ENCODE data around the gene CTNNA1. TPM values are rescaled to one million over a fixed set of nuclear protein-coding genes. Genes with fewer than 3 reads are reported as not detected.
"Not testable (repeated sequence)": the region's sequence is repeated elsewhere in the genome, so short reads cannot be mapped to it uniquely, and the experiment has no call there.

The CTNNA1 gene
- total RNA-seq, 3 donors from 2014 or later: 347 to 457 (median 380) TPM

GRCh38 chr5:138763037-138763778 lies 10.0 kb downstream of the CTNNA1 start:
- Histone ChIP-seq H3K9me3 (peaks cover 5% of the 10 kb centered on the region), H3K36me3 (ENCODE audit: low read depth) (no peaks in the 10 kb centered on the region), H3K4me1 (ENCODE audit: low read depth) (peaks cover 13% of the 10 kb centered on the region), H3K4me3 (no peak overlapping the region)
- ATAC-seq: no peak
- TF ChIP-seq, protein P1, sequence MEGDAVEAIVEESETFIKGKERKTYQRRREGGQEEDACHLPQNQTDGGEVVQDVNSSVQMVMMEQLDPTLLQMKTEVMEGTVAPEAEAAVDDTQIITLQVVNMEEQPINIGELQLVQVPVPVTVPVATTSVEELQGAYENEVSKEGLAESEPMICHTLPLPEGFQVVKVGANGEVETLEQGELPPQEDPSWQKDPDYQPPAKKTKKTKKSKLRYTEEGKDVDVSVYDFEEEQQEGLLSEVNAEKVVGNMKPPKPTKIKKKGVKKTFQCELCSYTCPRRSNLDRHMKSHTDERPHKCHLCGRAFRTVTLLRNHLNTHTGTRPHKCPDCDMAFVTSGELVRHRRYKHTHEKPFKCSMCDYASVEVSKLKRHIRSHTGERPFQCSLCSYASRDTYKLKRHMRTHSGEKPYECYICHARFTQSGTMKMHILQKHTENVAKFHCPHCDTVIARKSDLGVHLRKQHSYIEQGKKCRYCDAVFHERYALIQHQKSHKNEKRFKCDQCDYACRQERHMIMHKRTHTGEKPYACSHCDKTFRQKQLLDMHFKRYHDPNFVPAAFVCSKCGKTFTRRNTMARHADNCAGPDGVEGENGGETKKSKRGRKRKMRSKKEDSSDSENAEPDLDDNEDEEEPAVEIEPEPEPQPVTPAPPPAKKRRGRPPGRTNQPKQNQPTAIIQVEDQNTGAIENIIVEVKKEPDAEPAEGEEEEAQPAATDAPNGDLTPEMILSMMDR (IDR thresholded peaks at IDR 0.05): no peak
- intact Hi-C loops (cut with DNase I, micrococcal nuclease): no loop called here
- DNase-seq: no peak

- DNase-seq: no peak
- ATAC-seq: no peak
- intact Hi-C loops (cut with DNase I, micrococcal nuclease): no loop called here
- Histone ChIP-seq H3K36me3 (ENCODE audit: low read depth) (no peaks in the 10 kb centered on the region), H3K9me3 (no peaks in the 10 kb centered on the region), H3K4me1 (ENCODE audit: low read depth) (peaks cover 3% of the 10 kb centered on the region), H3K4me3 (no peak overlapping the region)
- TF ChIP-seq, protein P1 (IDR thresholded peaks at IDR 0.05): no peak
Measured at GRCh38 chr5:138770291-138770690, 17.1 kb downstream of the CTNNA1 start.

DNA sequence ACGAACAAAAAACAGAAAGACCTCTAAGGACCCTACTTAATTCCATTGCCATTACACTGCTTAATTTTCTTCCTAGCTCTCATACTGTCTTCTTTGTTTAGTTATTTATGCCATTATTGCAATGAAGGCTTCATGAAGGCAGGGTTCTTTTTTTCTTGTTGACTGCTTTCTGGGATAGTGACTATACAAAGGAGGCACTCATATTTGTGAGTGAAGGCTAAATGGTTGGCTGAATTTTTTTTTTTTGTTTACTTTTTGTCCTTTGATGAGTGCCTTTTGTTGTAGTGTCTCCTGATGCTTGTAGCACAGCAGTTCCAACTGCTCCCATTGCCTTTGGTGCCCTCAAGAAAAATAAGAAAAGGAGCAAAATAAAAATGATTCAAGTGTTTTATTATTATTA lies 17.8 kb downstream of the CTNNA1 start:
- no peak for ATAC-seq

GRCh38 chr5:138772986-138773594 lies 19.9 kb downstream of the CTNNA1 start:
- intact Hi-C loops (cut with DNase I, micrococcal nuclease): no loop called here
- H3K4me1 ChIP-seq (ENCODE audit: low read depth): peaks cover 3% of the 10 kb centered on the region
- H3K4me3 ChIP-seq: no peak overlapping the region
- DNase-seq (no peak), ATAC-seq (no peak)
- no peaks in the 10 kb centered on the region for H3K36me3 ChIP-seq (ENCODE audit: low read depth)
- TF ChIP-seq, protein P1 (IDR thresholded peaks at IDR 0.05): no peak
- no peaks in the 10 kb centered on the region for H3K9me3 ChIP-seq

More for the DNA sequence above, 17.8 kb downstream of the CTNNA1 start:
- Histone ChIP-seq H3K36me3 (ENCODE audit: low read depth) (no peaks in the 10 kb centered on the region), H3K9me3 (no peaks in the 10 kb centered on the region), H3K4me1 (ENCODE audit: low read depth) (peaks cover 3% of the 10 kb centered on the region), H3K4me3 (no peak overlapping the region)
- DNase-seq: no peak
- intact Hi-C loops (cut with DNase I, micrococcal nuclease): no loop called here
- TF ChIP-seq, protein P1 (IDR thresholded peaks at IDR 0.05): no peak

DNA sequence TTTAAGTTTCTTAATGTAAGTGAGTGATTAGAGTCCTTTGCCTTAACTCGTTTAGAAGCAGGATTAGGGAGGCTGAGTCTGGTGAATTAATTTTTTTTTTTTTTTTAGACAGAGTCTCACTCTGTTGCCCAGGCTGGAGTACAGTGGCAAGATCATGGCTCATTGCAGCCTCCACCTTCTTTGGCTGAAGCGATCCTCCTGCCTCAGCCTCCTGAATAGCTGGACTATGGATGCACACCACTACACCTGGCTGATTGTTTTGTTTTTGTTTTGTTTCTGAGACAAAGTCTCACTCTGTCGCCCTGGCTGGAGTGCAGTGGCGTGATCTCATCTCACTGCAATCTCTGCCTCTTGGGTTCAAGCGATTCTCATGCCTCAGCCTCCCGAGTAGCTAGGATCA lies 20.4 kb downstream of the CTNNA1 start:
- ATAC-seq; H3K36me3 ChIP-seq (ENCODE audit: low read depth); DNase-seq; intact Hi-C loops (cut with DNase I, micrococcal nuclease); H3K4me1 ChIP-seq (ENCODE audit: low read depth); H3K4me3 ChIP-seq; H3K9me3 ChIP-seq: not testable (repeated sequence)

- DNase-seq: no peak
- H3K36me3 ChIP-seq (ENCODE audit: low read depth): no peaks in the 10 kb centered on the region
- no peak overlapping the region for H3K4me3 ChIP-seq
- TF ChIP-seq, protein P1 (IDR thresholded peaks at IDR 0.05): no peak
- H3K4me1 ChIP-seq (ENCODE audit: low read depth): peaks cover 3% of the 10 kb centered on the region
- intact Hi-C loops (cut with DNase I, micrococcal nuclease): no loop called here
- no peak for ATAC-seq
- H3K9me3 ChIP-seq: no peaks in the 10 kb centered on the region
Measured at GRCh38 chr5:138775034-138775433, 21.8 kb downstream of the CTNNA1 start.

Measured in mucosa of descending colon (tissue), 3 donors.